Stimulated activated CD8-positive, alpha-beta memory T cell treated with anti-CD3 and anti-CD28 coated beads, Interleukin-4, amount 100 ng/mL, for 48 hours (primary cell): ENCODE results near the gene NSD1.
"Not testable (repeated sequence)": the region's sequence is repeated elsewhere in the genome, so short reads cannot be mapped to it uniquely, and the experiment has no call there.

ENCODE experiments used
- DNase-seq: peaks from one replicate; pipeline ENCODE4 v3.0.0-alpha.2; 2020

The NSD1 gene

DNA sequence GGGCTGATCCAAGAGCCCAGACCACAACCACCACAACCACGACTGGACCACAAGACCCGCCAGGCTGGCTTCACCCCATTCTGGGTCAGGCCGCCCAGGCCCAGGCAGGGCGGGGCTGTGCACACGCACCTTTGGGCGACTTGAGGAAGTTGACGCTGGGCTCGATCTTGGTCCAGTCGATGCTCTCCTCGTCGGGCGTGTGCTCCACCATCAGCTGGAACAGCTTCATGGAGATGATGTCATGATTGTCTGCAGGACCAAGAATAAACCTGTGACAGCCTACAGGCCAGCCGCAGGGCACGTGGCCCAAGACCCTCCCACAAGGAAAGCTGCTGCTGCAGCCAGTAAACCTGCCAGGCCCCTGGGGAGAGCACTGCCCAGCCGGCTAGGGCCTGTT lies 200.6 kb downstream of the NSD1 start:
- no peak for DNase-seq

DNA sequence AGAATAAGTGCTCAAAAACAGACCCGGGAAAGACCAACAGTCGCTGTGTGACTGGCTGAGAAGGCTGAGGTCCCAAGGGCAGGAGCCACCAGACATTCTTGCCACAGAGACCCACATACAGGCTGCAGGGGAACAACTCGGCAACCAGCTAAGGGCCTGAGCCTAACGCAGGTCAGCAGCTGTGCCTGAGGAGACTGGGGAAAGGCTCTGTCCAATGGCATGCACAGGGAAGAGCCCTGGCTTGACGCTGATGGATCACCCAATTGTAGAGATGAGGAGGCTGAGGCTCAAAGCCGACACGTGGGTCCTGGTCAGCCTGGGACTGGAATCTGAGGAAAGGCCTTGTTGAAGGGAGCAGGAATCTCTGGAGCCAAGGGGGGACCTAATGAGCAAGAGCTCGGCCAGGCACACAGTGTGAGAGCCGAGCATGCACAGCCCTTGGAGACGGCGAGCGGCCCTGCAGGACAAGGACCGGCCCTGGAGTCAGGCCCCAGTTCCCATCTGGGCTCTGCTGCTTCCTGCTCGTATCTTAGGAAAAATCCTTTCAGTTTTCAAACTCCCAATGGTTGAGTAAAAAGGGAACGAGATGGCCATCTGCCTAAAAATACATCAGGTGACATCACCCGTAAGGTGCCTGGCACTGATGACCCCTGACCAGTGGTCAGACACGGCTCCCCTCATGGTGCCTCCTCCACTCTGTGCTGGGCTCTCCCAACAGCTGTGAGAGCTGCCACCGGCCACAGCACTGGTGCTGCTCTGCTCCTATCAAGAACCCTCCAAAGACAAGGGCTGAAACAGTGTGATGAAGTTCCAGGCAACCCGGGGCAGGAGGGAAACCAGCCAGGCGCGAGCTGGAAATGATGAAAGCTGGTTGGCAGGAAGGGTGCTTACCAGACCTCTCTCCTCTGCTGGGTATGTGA lies 201.5 kb downstream of the NSD1 start:
- DNase-seq: no peak

- no peak for DNase-seq
Measured at GRCh38 chr5:177335701-177336065, 202.1 kb downstream of the NSD1 start.

DNA sequence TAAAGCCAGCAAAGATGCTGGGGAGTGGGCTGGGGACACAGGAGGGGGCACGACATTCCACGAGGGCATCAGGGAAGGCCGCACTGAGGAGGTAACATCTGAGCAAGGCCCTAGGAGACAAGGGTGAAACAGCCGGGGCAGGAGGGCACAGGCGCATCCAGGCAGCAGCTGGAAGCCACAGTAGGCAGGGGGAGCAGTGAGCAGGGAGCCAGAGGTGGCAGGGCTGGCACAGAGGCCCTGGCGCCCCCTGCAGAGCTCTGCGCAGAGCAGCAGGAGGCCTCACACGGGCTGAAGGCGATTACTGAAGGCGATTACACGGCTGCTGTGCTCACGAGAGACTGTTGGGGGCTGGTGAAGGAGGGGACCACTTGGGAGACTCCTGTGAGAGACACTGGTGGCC lies 202.5 kb downstream of the NSD1 start:
- peak; percentile 53 for DNase-seq

GRCh38 chr5:177336603-177337494 lies 203.3 kb downstream of the NSD1 start:
- no peak for DNase-seq

- DNase-seq: no peak
Measured at GRCh38 chr5:177338251-177339106, 204.9 kb downstream of the NSD1 start.

DNA sequence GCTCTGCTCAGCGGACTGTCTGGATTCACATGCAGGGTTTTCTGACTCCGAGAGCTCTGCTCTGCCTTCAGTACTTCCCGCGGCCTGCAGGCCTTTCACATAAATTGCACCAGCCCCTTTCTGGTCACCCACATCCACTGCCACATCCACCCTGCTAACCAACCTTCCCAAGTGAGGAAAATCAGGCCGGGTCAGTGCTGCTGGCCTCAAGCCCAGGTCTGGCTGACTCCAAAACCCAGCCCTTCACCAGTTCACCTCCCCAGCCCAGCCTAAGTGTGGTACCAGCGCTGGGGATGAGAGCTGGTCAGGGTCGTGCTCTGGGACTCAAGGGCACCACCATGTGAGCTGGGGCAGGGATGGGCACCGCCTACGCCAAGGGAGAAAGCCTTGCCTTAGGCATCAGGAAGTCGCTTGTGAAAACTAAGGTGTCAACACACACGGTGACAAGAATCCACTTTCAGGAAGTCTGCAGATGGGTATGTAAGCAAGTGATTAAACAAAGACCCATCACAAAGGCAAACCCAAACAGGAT lies 205.6 kb downstream of the NSD1 start:
- no peak for DNase-seq

- DNase-seq: not testable (repeated sequence)
Measured at GRCh38 chr5:177343000-177343399, 209.4 kb downstream of the NSD1 start.

DNA sequence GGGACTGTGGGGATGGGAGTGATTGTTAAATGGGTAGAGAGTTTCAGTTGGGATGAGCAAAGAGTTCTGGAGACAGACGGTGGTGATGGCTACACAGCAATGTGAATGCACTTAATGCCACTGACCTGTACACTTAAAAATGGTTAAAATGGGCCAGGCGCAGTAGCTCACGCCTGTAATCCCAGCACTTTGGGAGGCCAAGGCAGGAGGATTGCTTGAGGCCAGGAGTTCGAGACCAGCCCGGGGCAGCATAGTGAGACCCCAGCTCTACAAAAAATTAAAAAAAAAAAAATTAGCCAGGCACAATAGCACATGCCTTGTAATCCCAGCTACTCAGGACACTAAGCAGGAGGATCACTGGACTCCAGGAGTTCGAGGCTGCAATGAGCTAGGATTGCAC lies 210.2 kb downstream of the NSD1 start:
- no peak for DNase-seq

DNA sequence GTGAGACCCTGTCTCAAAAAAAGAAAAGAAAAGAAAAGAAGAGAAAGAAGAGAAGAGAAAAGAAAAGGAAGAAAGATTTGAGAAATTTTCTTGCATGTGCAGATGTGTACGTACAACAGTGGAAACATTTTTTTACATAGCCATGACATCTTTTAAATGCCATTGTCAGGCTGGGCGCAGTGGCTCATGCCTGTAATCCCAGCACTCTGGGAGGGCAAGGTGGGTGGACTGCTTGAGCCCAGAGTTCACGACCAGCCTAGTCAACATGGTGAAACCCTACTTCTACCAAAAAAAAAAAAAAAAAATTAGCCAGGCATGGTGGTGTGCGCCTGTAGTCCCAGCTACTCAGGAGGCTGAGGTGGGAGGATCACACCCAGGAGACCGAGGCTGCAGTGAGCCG lies 211.3 kb downstream of the NSD1 start:
- no peak for DNase-seq

DNA sequence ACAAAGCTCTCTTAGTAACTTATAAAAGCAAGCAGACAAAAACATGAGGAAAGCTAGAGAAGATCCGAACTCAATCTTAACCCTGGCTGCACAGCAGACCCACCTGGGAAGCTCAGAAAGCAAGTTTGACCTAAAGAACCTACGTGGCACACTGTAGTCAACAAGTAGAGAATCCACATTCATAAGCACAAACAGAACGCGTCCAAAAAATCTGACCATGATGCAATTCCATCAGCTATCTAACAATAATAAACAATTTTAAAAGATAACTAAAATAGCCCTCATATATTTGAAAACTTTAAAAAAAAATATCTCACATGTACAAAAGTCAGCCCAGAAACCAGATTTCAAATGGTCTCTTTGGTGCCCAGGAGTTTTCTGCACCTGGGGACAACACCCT lies 213.2 kb downstream of the NSD1 start:
- no peak for DNase-seq

DNA sequence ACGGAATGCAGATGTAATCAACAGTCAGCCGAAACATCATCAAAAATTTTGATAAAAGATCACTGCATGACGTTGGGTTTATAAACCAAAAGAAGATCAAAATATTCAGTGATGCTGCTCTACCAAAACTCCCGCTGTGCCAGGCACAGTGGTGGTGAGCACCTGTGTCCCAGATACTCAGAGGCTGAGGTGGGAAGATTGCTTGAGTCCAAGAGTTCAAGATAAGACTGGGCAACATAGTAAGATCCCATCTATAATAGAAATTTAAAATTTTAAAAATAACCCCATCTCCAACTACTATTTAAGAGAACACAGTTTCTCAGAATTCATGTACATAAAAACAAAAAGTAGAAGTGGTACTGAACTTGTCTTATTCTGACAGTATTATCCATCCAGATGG lies 214.1 kb downstream of the NSD1 start:
- DNase-seq: no peak

DNA sequence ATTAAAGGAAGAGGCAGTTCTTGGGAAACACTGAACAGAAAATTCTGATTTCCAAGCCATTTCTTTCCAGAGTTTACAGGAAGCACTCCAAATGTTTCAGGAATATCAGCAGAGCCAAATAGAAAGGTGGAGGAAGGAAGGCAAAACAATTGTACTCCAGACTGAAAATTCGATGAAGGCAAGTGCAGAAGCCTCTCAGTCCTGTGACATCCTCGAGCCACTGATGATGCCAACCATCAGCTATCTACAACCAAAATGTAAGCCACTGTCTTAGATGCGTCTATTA lies 215.7 kb downstream of the NSD1 start:
- DNase-seq: no peak

- no peak for DNase-seq
Measured at GRCh38 chr5:177349762-177350161, 216.2 kb downstream of the NSD1 start.
